ENCODE results near the gene FOXA1. TPM values are rescaled to one million over a fixed set of nuclear protein-coding genes. Genes with fewer than 3 reads are reported as not detected.
A peak's percentile ranks its signal among the peaks of the same experiment; 100 is the strongest.

The FOXA1 gene
- polyA plus RNA-seq (2012; ENCODE audit: insufficient read depth, insufficient read length, low read depth), result not detected

DNA sequence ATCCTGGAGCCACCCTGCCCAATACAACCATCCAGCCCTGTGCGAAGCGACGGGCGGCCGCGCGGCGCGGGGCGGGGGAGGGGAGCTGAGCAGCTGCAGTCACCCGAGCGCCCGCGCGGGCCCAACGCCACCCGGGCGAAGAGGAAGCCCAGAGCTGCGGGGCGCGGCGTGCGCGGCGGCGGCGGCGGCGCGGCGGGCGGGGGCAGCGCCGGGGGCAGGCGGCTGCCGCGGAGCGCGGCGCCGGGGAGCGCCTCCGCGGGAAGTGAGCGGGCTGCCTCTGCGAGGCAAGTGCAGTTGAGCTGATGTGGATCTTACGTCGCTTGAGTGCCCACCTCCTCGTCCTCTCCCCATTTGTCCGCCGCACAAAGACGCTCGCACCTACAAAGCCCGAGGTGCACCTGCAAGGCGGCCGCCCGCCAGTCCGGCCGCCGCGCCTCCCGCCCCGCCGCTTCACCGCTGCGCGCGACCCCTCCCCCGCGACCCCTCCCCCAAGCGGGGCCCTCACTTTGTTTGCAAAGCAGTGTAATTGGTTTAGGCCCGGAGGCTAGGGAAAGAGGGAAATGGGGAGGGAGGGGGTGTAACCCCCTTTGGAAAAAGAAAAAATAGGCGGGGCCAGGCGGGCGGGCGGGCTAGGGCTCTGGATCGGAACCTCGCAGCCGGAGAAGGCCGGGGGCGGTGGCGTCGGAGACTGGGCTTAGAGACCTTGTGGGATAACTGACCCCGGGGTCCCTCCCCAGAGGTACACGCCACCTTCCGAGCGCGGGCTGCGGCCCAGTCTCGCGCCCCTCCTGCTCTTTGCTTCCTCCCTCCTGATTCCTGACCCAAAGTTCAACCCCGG lies at the start of gene FOXA1, which contains the start of gene TTC6:
Gene FOXA1, minus strand, starts transcription at position 279 of the 838 bp plus-strand sequence. Its CDS starts 277 bp downstream, at position 2.
Gene TTC6, plus strand, starts transcription at position 659 of the 838 bp plus-strand sequence. CDS start 26,436 bp downstream, outside the sequence.
- TF ChIP-seq, protein P1, sequence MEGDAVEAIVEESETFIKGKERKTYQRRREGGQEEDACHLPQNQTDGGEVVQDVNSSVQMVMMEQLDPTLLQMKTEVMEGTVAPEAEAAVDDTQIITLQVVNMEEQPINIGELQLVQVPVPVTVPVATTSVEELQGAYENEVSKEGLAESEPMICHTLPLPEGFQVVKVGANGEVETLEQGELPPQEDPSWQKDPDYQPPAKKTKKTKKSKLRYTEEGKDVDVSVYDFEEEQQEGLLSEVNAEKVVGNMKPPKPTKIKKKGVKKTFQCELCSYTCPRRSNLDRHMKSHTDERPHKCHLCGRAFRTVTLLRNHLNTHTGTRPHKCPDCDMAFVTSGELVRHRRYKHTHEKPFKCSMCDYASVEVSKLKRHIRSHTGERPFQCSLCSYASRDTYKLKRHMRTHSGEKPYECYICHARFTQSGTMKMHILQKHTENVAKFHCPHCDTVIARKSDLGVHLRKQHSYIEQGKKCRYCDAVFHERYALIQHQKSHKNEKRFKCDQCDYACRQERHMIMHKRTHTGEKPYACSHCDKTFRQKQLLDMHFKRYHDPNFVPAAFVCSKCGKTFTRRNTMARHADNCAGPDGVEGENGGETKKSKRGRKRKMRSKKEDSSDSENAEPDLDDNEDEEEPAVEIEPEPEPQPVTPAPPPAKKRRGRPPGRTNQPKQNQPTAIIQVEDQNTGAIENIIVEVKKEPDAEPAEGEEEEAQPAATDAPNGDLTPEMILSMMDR (IDR thresholded peaks at IDR 0.05; ENCODE audit: low read depth, low read length), result no peak
- Histone ChIP-seq H3K36me3 (no peaks in the 10 kb centered on the region), H3K9me3 (no peaks in the 10 kb centered on the region), H3K4me3 (ENCODE audit: low read depth, low read length) (no peak within 1 kb of the TSS), H3K27me3 (peaks cover 99% of the 10 kb centered on the region), H3K4me1 (no peaks in the 10 kb centered on the region)
- DNase-seq, result peak; percentile 32

DNA sequence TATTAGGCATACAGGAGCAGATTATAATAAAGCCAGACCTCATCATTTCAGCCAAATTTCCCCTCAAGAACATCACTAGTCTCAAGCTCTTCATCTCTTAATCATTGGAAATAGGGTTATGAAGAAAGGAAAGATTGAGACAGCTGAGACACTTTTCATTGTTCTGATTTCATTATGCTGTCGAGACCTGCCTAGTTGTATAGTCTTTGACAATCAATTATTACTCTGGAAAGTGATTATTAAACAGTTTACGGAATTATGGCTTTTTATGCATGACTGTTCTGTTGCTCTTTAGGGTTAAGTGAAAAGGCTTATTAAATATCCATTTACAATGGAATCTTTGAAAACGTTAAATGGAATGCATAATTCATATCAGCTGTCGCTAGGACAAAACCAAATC lies 48.7 kb upstream of the FOXA1 start:
- Histone ChIP-seq H3K4me1 (no peaks in the 10 kb centered on the region), H3K36me3 (no peaks in the 10 kb centered on the region), H3K4me3 (ENCODE audit: low read depth, low read length) (no peak overlapping the region), H3K9me3 (no peaks in the 10 kb centered on the region), H3K27me3 (peaks cover 3% of the 10 kb centered on the region; the same call in 1 of the 2 replicates)
- TF ChIP-seq, protein P1 (IDR thresholded peaks at IDR 0.05; ENCODE audit: low read depth, low read length), result no peak
- no peak for DNase-seq

DNA sequence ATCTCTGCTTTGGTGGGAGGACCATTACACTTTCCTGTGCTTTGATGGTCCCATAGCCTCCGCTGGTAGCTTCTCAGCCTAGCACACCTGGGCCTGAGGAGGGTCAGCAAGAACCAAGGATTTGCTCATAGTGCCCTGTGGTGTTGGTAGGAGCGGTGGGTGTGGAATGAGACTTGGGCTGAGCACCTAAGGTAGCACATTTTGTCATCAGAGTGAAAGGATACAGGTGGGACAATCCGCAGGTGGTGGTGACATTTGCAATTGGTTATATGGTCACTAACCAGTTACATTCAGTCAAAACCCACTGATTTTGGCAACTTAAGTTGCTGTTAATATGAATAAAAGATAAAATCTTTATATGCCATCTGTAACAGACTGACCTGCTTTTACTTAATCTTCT lies 47.1 kb upstream of the FOXA1 start:
- Histone ChIP-seq H3K4me3 (ENCODE audit: low read depth, low read length) (no peak overlapping the region), H3K9me3 (no peaks in the 10 kb centered on the region), H3K36me3 (no peaks in the 10 kb centered on the region), H3K27me3 (peaks cover 3% of the 10 kb centered on the region; the same call in 1 of the 2 replicates), H3K4me1 (no peaks in the 10 kb centered on the region)
- TF ChIP-seq, protein P1 (IDR thresholded peaks at IDR 0.05; ENCODE audit: low read depth, low read length), result no peak
- DNase-seq, result no peak

DNA sequence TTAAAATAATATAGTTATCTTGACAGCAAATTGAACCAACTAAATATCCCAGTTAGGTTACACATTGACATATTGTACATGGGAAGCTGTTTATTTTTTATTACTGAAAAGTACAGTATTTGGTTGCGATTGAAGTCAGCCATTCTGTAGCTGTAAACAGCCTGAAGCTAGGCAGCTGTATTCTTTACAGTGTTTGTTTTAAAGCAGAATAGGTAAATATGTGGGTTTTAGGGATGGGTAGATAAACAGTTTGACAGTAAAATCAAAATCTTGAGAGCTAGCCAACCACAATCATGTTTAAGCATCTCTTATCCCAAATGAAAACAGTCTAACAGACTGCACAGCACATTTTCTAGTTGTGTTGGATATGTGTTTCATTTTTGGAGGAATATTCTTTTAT lies 46.1 kb upstream of the FOXA1 start:
- Histone ChIP-seq H3K4me3 (ENCODE audit: low read depth, low read length) (no peak overlapping the region), H3K36me3 (no peaks in the 10 kb centered on the region), H3K4me1 (no peaks in the 10 kb centered on the region), H3K27me3 (peaks cover 5% of the 10 kb centered on the region; the same call in 1 of the 2 replicates), H3K9me3 (no peaks in the 10 kb centered on the region)
- TF ChIP-seq, protein P1 (IDR thresholded peaks at IDR 0.05; ENCODE audit: low read depth, low read length), result no peak
- no peak for DNase-seq

DNA sequence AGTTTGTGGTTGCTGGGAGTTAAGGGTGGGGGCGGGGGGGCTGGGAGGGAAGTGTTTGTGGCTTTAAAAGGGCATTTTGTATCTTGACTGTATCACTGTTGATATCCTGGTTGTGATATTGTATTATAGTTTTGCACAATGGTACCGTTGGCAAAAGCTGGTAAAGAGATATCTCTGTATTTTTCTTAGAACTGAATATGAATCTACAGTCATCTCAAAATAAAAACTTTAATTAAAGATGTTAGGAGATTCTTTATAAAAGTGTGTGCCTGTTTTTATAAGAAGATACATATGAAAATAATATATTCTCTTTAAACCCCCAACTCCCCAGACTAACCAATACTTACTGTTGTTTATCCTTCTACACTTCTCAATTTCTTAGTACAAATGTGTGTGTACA lies 43.5 kb upstream of the FOXA1 start:
- Histone ChIP-seq H3K4me3 (ENCODE audit: low read depth, low read length) (no peak overlapping the region), H3K9me3 (no peaks in the 10 kb centered on the region), H3K27me3 (peaks cover 19% of the 10 kb centered on the region), H3K36me3 (no peaks in the 10 kb centered on the region), H3K4me1 (no peaks in the 10 kb centered on the region)
- no peak for DNase-seq
- TF ChIP-seq, protein P1 (IDR thresholded peaks at IDR 0.05; ENCODE audit: low read depth, low read length), result no peak

DNA sequence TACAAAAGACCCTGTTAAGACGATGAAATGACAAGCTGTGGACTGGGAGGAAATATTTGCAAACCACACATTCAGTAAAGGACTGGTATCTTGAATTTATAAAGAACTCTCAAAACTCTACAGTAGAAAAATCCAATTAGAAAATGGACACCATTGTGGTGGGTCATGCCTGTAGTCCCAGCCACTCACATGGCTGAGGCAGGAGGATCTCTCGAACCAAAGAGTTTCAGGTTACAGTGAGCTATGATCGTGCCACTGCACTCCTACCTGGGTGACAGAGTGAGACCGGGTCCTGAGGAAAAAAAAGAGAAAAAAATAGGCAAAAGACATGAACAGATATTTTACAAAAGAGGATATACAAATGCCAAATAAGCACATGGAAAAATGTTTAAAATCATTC lies 42.3 kb upstream of the FOXA1 start:
- no peak for DNase-seq

More for the DNA sequence above, 42.3 kb upstream of the FOXA1 start:
- no peaks in the 10 kb centered on the region for H3K9me3 ChIP-seq
- no peak overlapping the region for H3K4me3 ChIP-seq (ENCODE audit: low read depth, low read length)
- no peaks in the 10 kb centered on the region for H3K4me1 ChIP-seq
- TF ChIP-seq, protein P1 (IDR thresholded peaks at IDR 0.05; ENCODE audit: low read depth, low read length), result no peak
- no peaks in the 10 kb centered on the region for H3K36me3 ChIP-seq
- peaks cover 19% of the 10 kb centered on the region for H3K27me3 ChIP-seq
